HEK293 (cell line): Measurements from ENCODE around the gene PHLPP2.

Experiments used
- CTCF ChIA-PET: fragments of 350-600 bp; formaldehyde crosslinking; extraction: SDS; loops from one replicate; lab custom pipeline; 2021; ENCODE audit warnings: antibody characterized with exemption; lab: Yijun Ruan, JAX
- POLR2A ChIA-PET: fragments of 300-600 bp; formaldehyde crosslinking; extraction: SDS; loops from one replicate; lab custom pipeline; 2020; ENCODE audit warnings: antibody characterized with exemption, inconsistent platforms; lab: Yijun Ruan, JAX
- H3K27ac ChIP-seq: fragments of 200-500 bp; sonication (Bioruptor generic); 2 replicates; pipeline ENCODE4 v1.5.1; 2014; ENCODE audit warnings: low read depth, low read length, control low read depth, inconsistent platforms; ENCODE audit errors: extremely low read depth
- H3K36me3 ChIP-seq, 2 experiments: fragments of 200-500 bp in 1 of 2; sonication (Bioruptor generic) in 1 of 2; 1 replicate in 1 of 2; 2 replicates in 1 of 2; pipeline ENCODE4 v1.5.1; 2014 to 2017; ENCODE audit warnings: inconsistent platforms in 2 of 2, low read length in 2 of 2; ENCODE audit not compliant: control insufficient read depth in 2 of 2, insufficient read depth in 1 of 2
- H3K4me1 ChIP-seq: fragments of 200-500 bp; sonication (Bioruptor generic); 2 replicates; pipeline ENCODE4 v1.5.1; 2014; ENCODE audit warnings: mild to moderate bottlenecking, low read length, inconsistent platforms; ENCODE audit not compliant: control insufficient read depth, insufficient read depth
- H3K4me3 ChIP-seq: 2 replicates; pipeline ENCODE4 v1.5.1; 2011; ENCODE audit warnings: low read depth, mild to moderate bottlenecking, control low read depth, low read length, moderate library complexity
- H3K9me3 ChIP-seq: fragments of 200-500 bp; sonication (Bioruptor generic); 2 replicates; pipeline ENCODE4 v1.5.1; 2014; ENCODE audit warnings: low read depth, low read length, inconsistent platforms; ENCODE audit not compliant: control insufficient read depth, insufficient read depth
- BCL11B ChIP-seq: fragments of 450-650 bp; formaldehyde crosslinking; IDR thresholded peaks from 2 replicates; pipeline ENCODE4 v1.5.1; 2016; ENCODE audit warnings: low read depth, missing biosample characterization, missing genetic modification characterization
- CTCF ChIP-seq: fragments of 450-650 bp; formaldehyde crosslinking; IDR thresholded peaks from 2 replicates; pipeline ENCODE4 v1.5.1; 2016; ENCODE audit warnings: missing biosample characterization, missing genetic modification characterization
- GLI4 ChIP-seq: fragments of 450-650 bp; formaldehyde crosslinking; IDR thresholded peaks from 2 replicates; pipeline ENCODE4 v1.5.1; 2016; ENCODE audit warnings: missing biosample characterization, missing genetic modification characterization
- MEIS1 ChIP-seq: sonication (generic); formaldehyde crosslinking; IDR thresholded peaks from 2 replicates; pipeline ENCODE4 v1.8.1; 2022; ENCODE audit warnings: missing genetic modification reagents, mild to moderate bottlenecking, borderline replicate concordance
- PBX3 ChIP-seq: sonication (generic); formaldehyde crosslinking; IDR thresholded peaks from 2 replicates; pipeline ENCODE4 v1.8.1; 2022; ENCODE audit warnings: mild to moderate bottlenecking, moderate library complexity, missing genetic modification reagents
- SCRT1 ChIP-seq: fragments of 450-650 bp; formaldehyde crosslinking; IDR thresholded peaks from 2 replicates; pipeline ENCODE4 v1.5.1; 2016; ENCODE audit warnings: missing biosample characterization, missing genetic modification characterization, borderline replicate concordance
- TRIM28 ChIP-seq: IDR thresholded peaks from 2 replicates; pipeline ENCODE4 v1.6.1; 2011; ENCODE audit warnings: low read length, control low read depth, borderline replicate concordance
- ZBTB21 ChIP-seq: fragments of 450-650 bp; formaldehyde crosslinking; IDR thresholded peaks from 2 replicates; pipeline ENCODE4 v1.5.1; 2017; ENCODE audit warnings: missing biosample characterization, missing genetic modification characterization
- ZFP3 ChIP-seq: fragments of 450-650 bp; formaldehyde crosslinking; IDR thresholded peaks from 2 replicates; pipeline ENCODE4 v1.5.1; 2016; ENCODE audit warnings: low read depth, missing biosample characterization, missing genetic modification characterization
- ZNF157 ChIP-seq: fragments of 450-650 bp; formaldehyde crosslinking; IDR thresholded peaks from 2 replicates; pipeline ENCODE4 v1.5.1; 2016; ENCODE audit warnings: missing biosample characterization, missing genetic modification characterization
- ZNF18 ChIP-seq: fragments of 450-650 bp; formaldehyde crosslinking; IDR thresholded peaks from 2 replicates; pipeline ENCODE4 v1.5.1; 2016; ENCODE audit warnings: missing biosample characterization, missing genetic modification characterization
- ZNF221 ChIP-seq: fragments of 450-650 bp; formaldehyde crosslinking; IDR thresholded peaks from 2 replicates; pipeline ENCODE4 v1.5.1; 2017; ENCODE audit warnings: missing biosample characterization, missing genetic modification characterization, borderline replicate concordance
- ZNF223 ChIP-seq: fragments of 450-650 bp; formaldehyde crosslinking; IDR thresholded peaks from 2 replicates; pipeline ENCODE4 v1.5.1; 2016; ENCODE audit warnings: missing biosample characterization, missing genetic modification characterization
- ZNF274 ChIP-seq, 2 experiments: fragments of 200-500 bp in 1 of 2; fragments of 450-650 bp in 1 of 2; sonication (Bioruptor generic) in 1 of 2; formaldehyde crosslinking in 1 of 2; IDR thresholded peaks; 2 replicates each; pipeline versions ENCODE4 v1.5.1 to v1.6.1; 2014 to 2016; ENCODE audit warnings: borderline replicate concordance in 1 of 2, inconsistent platforms in 1 of 2, low read length in 1 of 2, missing biosample characterization in 1 of 2, missing genetic modification characterization in 1 of 2
- ZNF292 ChIP-seq: fragments of 450-650 bp; formaldehyde crosslinking; IDR thresholded peaks from 2 replicates; pipeline ENCODE4 v1.5.1; 2016; ENCODE audit warnings: low read depth, missing biosample characterization, missing genetic modification characterization, borderline replicate concordance
- ZNF354C ChIP-seq: fragments of 450-650 bp; formaldehyde crosslinking; IDR thresholded peaks from 2 replicates; pipeline ENCODE4 v1.5.1; 2016; ENCODE audit warnings: missing biosample characterization, missing genetic modification characterization, low read depth, borderline replicate concordance
- ZNF664 ChIP-seq: fragments of 450-650 bp; formaldehyde crosslinking; IDR thresholded peaks from 2 replicates; pipeline ENCODE4 v1.5.1; 2016; ENCODE audit warnings: missing biosample characterization, missing genetic modification characterization
- ZNF768 ChIP-seq: fragments of 450-650 bp; formaldehyde crosslinking; IDR thresholded peaks from 2 replicates; pipeline ENCODE4 v1.5.1; 2018; ENCODE audit warnings: missing biosample characterization, mild to moderate bottlenecking, missing genetic modification characterization
- ZXDB ChIP-seq: fragments of 450-650 bp; formaldehyde crosslinking; IDR thresholded peaks from 2 replicates; pipeline ENCODE4 v1.5.1; 2016; ENCODE audit warnings: missing biosample characterization, missing genetic modification characterization
- TF ChIP-seq, protein P1 (sequence below): fragments of 450-650 bp; formaldehyde crosslinking; IDR thresholded peaks from 2 replicates; pipeline ENCODE4 v1.5.0; 2017; ENCODE audit warnings: missing biosample characterization, missing genetic modification characterization, borderline replicate concordance

Gene PHLPP2

GRCh38 chr16:71649704-71650103, 74.8 kb downstream of the PHLPP2 start:
- H3K27ac ChIP-seq: no peak overlapping the region
- H3K36me3 ChIP-seq: peaks cover 12 to 70% of the 10 kb centered on the region in 2 experiments; a peak in 2 of 3 replicates
- POLR2A ChIA-PET: no interaction called here
- TF ChIP-seq GLI4 (tag by site-specific recombination) (no peak), TRIM28 (no peak), ZNF223 (tag by site-specific recombination) (no peak), SCRT1 (tag by site-specific recombination) (no peak), ZNF664 (no peak), ZNF768 (no peak), PBX3 (CRISPR knock-in tag) (no peak), ZNF354C (no peak), BCL11B (tag by site-specific recombination) (no peak), ZXDB (tag by site-specific recombination) (no peak)
- TF ChIP-seq, protein P1, sequence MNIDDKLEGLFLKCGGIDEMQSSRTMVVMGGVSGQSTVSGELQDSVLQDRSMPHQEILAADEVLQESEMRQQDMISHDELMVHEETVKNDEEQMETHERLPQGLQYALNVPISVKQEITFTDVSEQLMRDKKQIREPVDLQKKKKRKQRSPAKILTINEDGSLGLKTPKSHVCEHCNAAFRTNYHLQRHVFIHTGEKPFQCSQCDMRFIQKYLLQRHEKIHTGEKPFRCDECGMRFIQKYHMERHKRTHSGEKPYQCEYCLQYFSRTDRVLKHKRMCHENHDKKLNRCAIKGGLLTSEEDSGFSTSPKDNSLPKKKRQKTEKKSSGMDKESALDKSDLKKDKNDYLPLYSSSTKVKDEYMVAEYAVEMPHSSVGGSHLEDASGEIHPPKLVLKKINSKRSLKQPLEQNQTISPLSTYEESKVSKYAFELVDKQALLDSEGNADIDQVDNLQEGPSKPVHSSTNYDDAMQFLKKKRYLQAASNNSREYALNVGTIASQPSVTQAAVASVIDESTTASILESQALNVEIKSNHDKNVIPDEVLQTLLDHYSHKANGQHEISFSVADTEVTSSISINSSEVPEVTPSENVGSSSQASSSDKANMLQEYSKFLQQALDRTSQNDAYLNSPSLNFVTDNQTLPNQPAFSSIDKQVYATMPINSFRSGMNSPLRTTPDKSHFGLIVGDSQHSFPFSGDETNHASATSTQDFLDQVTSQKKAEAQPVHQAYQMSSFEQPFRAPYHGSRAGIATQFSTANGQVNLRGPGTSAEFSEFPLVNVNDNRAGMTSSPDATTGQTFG: no peak
- H3K9me3 ChIP-seq: no peaks in the 10 kb centered on the region
- no peak overlapping the region for H3K4me3 ChIP-seq
- H3K4me1 ChIP-seq: no peaks in the 10 kb centered on the region
- CTCF ChIA-PET: interaction anchor here (0.5 kb wide), 1 partner anchor 44 kb away, joined by 6 read pairs; no protein-coding TSS in a partner anchor

- TF ChIP-seq ZNF292 (tag by site-specific recombination): no peak
- no peak for TF ChIP-seq ZNF221 (tag by site-specific recombination)
- no peak for TF ChIP-seq MEIS1 (CRISPR knock-in tag)
- no peak for TF ChIP-seq ZNF18 (tag by site-specific recombination)
- TF ChIP-seq ZBTB21 (tag by site-specific recombination): no peak
- TF ChIP-seq ZNF157: no peak
- TF ChIP-seq CTCF (tag by site-specific recombination): 0 out of 2 replicates have a peak, but pooled peaks have one; percentile 6
- TF ChIP-seq ZNF274 (IDR thresholded peaks at IDR 0.05; ENCODE audit: low read length): no peak
- TF ChIP-seq ZNF274 (tag by site-specific recombination; IDR thresholded peaks at IDR 0.05; ENCODE audit: borderline replicate concordance): no peak
- no peak for TF ChIP-seq ZFP3 (tag by site-specific recombination)
- TF ChIP-seq, all 188 proteins: peak for 1
- H3K4me3 ChIP-seq: no peak overlapping the region
- ChIA-PET POLR2A (no interaction called here), CTCF (interaction anchor here (0.6 kb wide), 2 partner anchors 110 to 1057 kb away, joined by 3 read pairs; no protein-coding TSS in a partner anchor)
- H3K36me3 ChIP-seq: peaks cover 8 to 67% of the 10 kb centered on the region in 2 experiments; a peak in 2 of 3 replicates
- no peak overlapping the region for H3K27ac ChIP-seq
- H3K9me3 ChIP-seq: no peaks in the 10 kb centered on the region
- no peaks in the 10 kb centered on the region for H3K4me1 ChIP-seq
Observed at GRCh38 chr16:71648921-71649320, 75.6 kb downstream of the PHLPP2 start.
